Body of pancreas (tissue), 4 donors: Measurements from ENCODE around the gene HS3ST5.

ENCODE experiments used
- CTCF ChIP-seq, 7 experiments: fragments of 450-650 bp in 4 of 7; fragments of 200-600 bp in 3 of 7; sonication (generic) in 3 of 7; IDR thresholded peaks; one replicate each; pipeline ENCODE4 v1.5.1; 2016 to 2019; ENCODE audit warnings: antibody characterized with exemption in 7 of 7
- POLR2A ChIP-seq, 3 donors: fragments of 450-650 bp; IDR thresholded peaks; one replicate each; pipeline ENCODE4 v1.6.1; 2016; ENCODE audit warnings: antibody characterized with exemption in 3 of 3, mild to moderate bottlenecking in 2 of 3

GRCh38 chr6:114297135-114297534, 45.7 kb downstream of the HS3ST5 start:
- TF ChIP-seq CTCF (IDR thresholded peaks at IDR 0.05) (no peak), POLR2A (IDR thresholded peaks at IDR 0.05) (no peak)
